GM20431 (cell line): Measurements from ENCODE around the gene LARGE1.
"Not testable (repeated sequence)": the region's sequence is repeated elsewhere in the genome, so short reads cannot be mapped to it uniquely, and the experiment has no call there.

Experiments used
- in situ Hi-C: fragments of 300-500 bp; cut with MseI, MboI; formaldehyde crosslinking; loops from one replicate; pipeline ENCODE4 v1.15.0; 2020; ENCODE audit warnings: low sequenced_read_pairs; ENCODE audit not compliant: unreplicated experiment

Gene LARGE1

DNA sequence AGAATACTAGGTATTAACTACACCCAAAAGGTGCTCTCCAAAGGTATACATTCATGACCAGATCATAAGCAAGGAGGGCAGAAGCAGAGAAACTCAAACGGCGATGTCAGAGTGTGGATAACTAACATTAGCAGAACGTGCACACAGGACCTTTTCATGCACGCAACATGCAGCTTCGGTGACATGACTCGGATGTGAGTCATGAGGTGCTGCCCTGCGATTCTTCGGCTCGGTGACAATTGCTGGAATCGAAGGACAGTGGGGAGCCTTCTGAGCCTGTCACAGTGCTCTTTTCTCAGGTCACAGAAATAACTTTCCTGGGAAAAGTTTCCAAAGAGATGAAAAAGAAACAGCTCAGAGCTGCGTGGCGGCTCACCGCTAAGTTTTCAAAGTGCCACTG, 443.6 kb downstream of the LARGE1 start:
- in situ Hi-C loops, result no loop called here

DNA sequence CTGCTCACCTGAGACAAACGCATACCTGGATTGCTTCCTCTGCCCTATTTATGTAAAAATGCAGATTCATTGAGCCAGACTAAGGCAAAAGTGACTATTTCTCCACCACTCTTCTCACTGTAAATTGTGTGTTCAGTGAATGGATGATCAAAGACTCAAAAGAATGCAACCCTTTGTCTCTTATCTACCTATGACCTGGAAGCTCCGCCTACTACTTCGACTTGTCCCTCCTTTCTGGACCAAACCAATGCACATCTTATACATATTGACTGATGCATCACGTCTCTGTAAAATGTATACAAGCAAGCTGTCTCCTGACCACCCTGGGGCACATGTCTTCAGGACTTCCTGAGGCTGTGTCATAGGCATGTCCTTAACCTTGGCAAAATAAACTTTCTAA, 444.1 kb downstream of the LARGE1 start:
- in situ Hi-C loops, result no loop called here

GRCh38 chr22:33474587-33474986, 445.7 kb downstream of the LARGE1 start:
- in situ Hi-C loops, result no loop called here

DNA sequence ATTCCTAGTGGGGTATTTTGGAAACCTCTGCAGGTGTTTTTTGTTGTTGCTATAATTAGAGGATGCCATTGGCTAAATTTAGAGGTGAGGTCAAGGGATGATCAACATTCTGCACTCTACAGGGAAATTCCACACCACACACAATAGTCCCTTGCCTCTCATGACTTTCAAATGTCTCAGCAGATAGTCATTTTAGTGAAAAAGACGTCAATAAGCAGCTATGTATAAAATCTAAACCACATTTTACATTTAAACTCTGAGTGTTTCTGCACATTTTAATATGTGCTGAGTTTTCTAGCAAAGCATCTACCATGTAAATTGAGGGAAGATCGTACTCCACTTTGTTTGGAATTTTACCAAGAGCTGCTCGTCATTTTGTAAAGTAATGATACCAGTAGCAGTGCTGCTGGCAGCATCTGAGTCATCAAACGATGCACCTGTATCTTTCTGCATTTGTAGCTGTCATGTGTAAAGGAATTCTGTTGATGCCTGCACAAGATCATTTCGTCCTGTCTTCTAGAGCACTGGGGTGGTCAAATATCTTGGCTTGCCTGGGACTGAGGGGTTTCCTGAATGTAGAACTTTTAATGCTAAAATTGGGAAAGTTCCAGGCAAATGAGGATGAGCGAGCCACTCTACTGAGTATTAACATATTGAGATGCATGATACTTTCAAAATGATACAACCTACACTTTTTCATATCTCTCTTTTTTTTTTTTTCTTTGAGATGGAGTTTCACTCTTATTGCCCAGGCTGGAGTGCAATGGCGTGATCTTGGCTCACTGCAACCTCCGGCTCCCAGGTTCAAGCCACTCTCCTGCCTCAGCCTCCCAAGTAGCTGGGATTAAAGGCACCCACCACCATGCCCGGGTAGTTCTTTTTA, 447.6 kb downstream of the LARGE1 start:
- in situ Hi-C loops, result no loop called here

DNA sequence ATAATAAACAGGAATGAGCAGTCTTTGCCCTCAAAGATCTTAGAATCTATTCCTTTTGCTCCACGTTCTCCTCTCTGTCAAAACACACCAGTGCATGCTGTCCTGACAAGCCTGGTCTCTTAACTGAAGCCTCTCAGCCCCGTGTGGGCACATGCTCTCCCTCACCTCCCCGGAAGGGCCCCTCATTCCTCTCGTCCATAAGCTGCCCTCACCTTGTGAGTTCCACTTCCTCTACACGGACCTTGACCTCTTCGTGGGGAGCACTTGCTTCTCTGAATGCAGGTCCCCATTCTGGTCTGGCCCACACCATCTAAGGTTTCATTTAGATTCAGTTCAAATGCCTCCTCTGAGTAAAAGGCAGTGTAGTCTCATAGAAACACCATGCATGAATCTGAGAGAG, 449.8 kb downstream of the LARGE1 start:
- in situ Hi-C loops, result no loop called here

DNA sequence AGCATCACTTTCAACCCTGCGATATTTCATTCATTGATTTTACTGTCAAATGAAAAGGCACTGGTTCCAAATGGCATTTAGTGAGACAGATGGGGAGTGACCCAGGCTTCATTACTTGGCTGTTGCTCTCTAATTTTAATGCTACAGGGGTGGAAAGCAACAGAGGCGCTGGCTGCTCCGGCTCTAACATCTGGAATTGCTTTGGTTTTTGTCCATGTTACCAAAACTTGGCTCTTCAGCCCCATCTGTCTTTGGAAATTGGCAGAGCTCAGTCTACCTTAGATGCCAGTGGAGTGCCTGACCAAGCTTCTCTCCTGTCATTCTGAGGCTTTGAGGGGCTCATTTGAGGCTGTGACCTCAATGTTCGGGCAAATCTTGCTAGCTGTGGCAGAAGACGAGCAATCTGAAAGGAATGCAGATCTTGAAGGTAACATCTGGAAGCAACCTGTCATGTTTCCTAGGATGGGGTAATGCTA, 452.6 kb downstream of the LARGE1 start:
- in situ Hi-C loops, result no loop called here

DNA sequence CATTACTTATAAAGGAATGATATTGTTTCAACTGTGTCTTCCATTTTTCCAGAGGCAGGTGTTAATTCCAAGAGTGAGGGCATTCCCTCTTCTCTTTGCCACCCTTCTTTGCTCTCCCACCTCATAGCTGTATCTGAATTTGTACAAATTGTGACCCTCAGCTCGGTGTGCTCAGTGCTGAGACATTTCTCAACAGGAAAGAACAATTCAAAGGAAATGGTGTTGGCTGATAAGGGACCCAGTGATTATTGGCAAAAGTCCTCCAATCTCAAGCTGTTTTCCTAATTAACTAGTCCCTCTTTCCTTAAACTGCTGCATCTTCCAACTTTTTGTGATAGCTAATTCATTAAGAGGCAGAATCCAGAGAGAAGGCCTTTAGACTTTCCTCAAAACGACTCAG, 453.2 kb downstream of the LARGE1 start:
- in situ Hi-C loops, result no loop called here

- in situ Hi-C loops, result no loop called here
Observed at GRCh38 chr22:33465554-33465953, 454.7 kb downstream of the LARGE1 start.

DNA sequence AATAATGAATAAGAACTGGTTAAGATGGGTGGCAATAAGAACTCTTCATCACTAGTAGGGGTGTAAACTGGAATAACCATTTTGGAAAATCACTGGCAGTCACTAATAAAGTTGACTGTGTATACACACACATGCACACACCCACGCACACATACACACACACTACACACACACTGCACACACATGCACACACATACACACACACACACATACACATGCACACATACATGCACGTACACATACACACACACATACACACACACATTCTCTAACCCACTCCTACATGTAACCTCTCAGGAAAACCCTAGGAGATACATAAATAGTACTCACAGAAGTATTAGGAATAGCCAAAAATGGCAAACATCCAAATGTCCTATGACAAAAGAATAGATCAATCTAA, 455.6 kb downstream of the LARGE1 start:
- in situ Hi-C loops, result no loop called here

- in situ Hi-C loops, result no loop called here
Observed at GRCh38 chr22:33461698-33462434, 458.4 kb downstream of the LARGE1 start.

DNA sequence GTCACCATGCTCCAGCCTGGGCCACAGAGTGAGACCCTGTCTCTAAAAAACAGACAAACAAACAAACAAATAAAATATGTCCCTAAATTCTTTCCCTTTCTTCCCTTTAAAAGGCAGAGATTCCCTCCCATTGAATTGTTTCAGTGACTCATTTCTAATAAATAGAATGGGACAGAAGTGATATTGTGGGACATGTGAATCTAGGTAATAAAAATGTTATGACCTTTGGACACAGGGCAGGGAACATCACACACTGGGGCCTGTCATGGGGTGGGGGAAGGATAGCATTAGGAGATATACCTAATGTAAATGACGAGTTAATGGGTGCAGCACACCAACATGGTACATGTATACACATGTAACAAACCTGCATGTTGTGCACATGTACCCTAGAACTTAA, 459.0 kb downstream of the LARGE1 start:
- in situ Hi-C loops, result not testable (repeated sequence)

- in situ Hi-C loops, result no loop called here
Observed at GRCh38 chr22:33459137-33459536, 461.1 kb downstream of the LARGE1 start.

GRCh38 chr22:33456511-33456910, 463.8 kb downstream of the LARGE1 start:
- in situ Hi-C loops, result no loop called here

DNA sequence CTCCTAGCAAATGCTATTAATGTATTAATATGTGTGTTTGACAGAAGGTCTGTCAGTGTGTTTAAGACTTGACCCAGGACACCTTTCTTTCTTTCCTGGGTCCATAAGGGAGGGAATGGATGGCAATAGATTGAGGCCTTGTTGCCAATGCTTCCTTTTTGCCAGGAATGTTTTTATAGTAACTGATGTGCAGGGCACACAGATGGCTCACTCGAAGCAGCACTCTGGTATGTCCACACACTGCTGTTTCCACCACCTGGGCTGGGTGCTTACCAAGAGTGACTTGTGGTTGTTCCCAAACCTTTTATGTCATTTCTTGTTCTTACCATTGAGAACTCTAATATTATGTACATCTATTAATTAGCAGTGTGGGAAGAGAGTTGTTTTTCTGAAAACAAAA, 465.2 kb downstream of the LARGE1 start:
- in situ Hi-C loops, result no loop called here

- in situ Hi-C loops, result no loop called here
Observed at GRCh38 chr22:33451866-33452469, 468.3 kb downstream of the LARGE1 start.

DNA sequence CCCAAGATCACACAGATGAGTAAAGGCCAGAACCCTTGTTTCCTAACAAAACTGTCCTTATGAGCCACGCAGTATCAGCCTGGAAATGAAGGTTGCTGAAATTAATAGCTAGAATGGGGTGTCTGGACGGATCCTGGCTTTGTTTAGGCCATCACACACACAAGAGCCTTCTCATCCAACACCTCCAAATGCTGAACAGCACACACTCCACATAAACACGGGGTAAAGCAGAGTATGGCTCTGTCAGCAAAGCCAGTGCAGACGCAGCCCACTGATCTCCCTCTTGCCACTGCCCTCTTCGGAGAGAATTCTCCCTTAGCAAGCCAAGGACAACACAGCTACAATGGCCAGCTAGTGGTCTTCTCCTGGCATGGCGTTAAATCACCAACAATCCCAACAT, 469.5 kb downstream of the LARGE1 start:
- in situ Hi-C loops, result no loop called here

DNA sequence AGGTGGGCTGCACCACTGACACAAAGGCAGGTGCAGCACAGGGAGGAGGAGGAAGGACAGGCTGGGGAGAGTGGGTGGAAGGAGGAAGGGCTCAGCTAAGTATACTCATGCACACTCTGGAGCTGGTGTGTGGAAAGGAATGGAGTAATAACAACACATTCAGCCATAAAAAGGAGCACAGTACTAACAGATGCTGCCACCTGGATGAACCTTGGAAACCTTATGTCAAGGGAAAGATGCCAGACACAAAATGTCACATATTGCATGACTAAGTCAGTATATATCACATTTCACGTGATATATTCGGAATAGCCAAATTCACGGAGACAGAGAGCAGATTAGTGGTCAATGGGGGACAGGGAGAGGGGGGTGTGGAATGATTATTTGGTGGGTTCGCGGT, 472.5 kb downstream of the LARGE1 start:
- in situ Hi-C loops, result no loop called here

- in situ Hi-C loops, result no loop called here
Observed at GRCh38 chr22:33443683-33444082, 476.6 kb downstream of the LARGE1 start.

DNA sequence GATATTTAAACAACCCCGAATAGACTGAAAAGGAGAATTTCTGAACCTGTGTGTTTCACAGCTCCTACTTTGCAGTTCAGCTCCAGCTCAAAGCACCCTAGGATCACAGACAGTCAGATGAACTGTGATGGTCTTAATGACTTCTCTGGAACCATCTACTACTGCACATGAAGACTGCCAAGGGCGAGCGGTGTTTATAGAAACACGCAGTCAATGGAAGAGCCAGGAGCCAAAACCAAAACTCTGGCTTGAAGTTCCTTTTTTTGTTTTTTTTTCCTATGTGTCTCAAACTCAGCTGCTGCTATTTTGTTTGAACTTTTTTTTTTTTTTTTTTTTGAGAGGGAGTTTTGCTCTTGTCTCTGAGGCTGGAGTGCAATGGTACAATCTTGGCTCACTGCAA, 479.5 kb downstream of the LARGE1 start:
- in situ Hi-C loops, result no loop called here

DNA sequence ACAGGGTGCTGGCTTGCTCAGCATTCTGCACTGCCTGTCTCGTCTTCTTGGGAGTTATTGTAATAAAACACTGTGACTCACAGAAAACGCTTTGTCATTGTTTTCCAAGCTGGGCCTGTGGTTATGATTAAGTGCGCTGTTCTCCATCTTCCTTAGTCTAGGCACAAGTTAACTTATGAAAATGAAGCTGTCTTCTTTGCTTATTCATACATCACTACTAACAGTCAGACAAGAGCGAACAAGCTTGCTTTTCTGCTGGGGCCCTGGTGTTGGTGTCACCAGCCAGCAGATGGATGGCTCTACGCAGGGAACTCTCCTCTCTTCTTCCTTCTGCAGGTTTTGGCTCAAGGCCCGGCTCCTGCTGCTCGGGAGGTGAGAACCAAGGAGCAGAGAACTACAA, 482.0 kb downstream of the LARGE1 start:
- in situ Hi-C loops, result no loop called here

GRCh38 chr22:33431300-33431699, 489.0 kb downstream of the LARGE1 start:
- in situ Hi-C loops, result no loop called here
